ENCODE measurements around the gene DNM2.

- no peak for TF ChIP-seq CTCF (IDR thresholded peaks at IDR 0.05; ENCODE audit: insufficient read depth, low read depth, low read length)
- no peak for TF ChIP-seq EZH2 (IDR thresholded peaks at IDR 0.05; ENCODE audit: insufficient read depth, low read length)
These were observed 26.4 kb downstream of the DNM2 start for GRCh38 chr19:10744253-10744798.

Data from astrocyte (in vitro differentiated cells and primary cell).